KBM-7 (cell line): Measurements from ENCODE around the gene FBXW12.

Experiments used
- DNase-seq: peaks from one replicate; pipeline ENCODE4 v3.0.0-alpha.2; 2015
- in situ Hi-C: fragments of 300-500 bp; cut with MboI; formaldehyde crosslinking; loops from 2 replicates; pipeline ENCODE4 v1.14.3; 2020; ENCODE audit warnings: low sequenced_read_pairs, low pct_unique_long_range_greater_than_20kb, mixed read lengths

Gene FBXW12

GRCh38 chr3:48417529-48418108 lies 45.6 kb downstream of the FBXW12 start:
- DNase-seq: no peak
- in situ Hi-C loops: no loop called here

- DNase-seq: no peak
- in situ Hi-C loops: no loop called here
Observed at GRCh38 chr3:48418140-48418539, 46.1 kb downstream of the FBXW12 start.

- in situ Hi-C loops: no loop called here
- DNase-seq: no peak
Observed at GRCh38 chr3:48418651-48419050, 46.6 kb downstream of the FBXW12 start.

GRCh38 chr3:48419149-48419548 lies 47.1 kb downstream of the FBXW12 start:
- DNase-seq: no peak
- in situ Hi-C loops: no loop called here

- no peak for DNase-seq
- in situ Hi-C loops: no loop called here
Observed at GRCh38 chr3:48419597-48419996, 47.6 kb downstream of the FBXW12 start.

- in situ Hi-C loops: loop anchor here (10.0 kb wide), 1 partner anchor 146 kb away; no protein-coding TSS in a partner anchor
Observed at GRCh38 chr3:48420561-48420960, 48.5 kb downstream of the FBXW12 start.

GRCh38 chr3:48422272-48422671 lies 50.3 kb downstream of the FBXW12 start:
- in situ Hi-C loops: loop anchor here (10.0 kb wide), 1 partner anchor 147 kb away; no protein-coding TSS in a partner anchor
- no peak for DNase-seq

More at GRCh38 chr3:48420561-48420960, 48.5 kb downstream of the FBXW12 start:
- DNase-seq: no peak

- in situ Hi-C loops: loop anchor here (10.0 kb wide), 1 partner anchor 148 kb away; no protein-coding TSS in a partner anchor
Observed at GRCh38 chr3:48422681-48423080, 50.7 kb downstream of the FBXW12 start.

GRCh38 chr3:48423241-48423882 lies 51.3 kb downstream of the FBXW12 start:
- DNase-seq: no peak
- in situ Hi-C loops: loop anchor here (10.0 kb wide), 1 partner anchor 149 kb away; no protein-coding TSS in a partner anchor

More at GRCh38 chr3:48422681-48423080, 50.7 kb downstream of the FBXW12 start:
- DNase-seq: no peak

GRCh38 chr3:48423883-48424695 lies 52.1 kb downstream of the FBXW12 start:
- DNase-seq: no peak
- in situ Hi-C loops: loop anchor here (10.0 kb wide), 1 partner anchor 149 kb away; no protein-coding TSS in a partner anchor

GRCh38 chr3:48425281-48425812 lies 53.3 kb downstream of the FBXW12 start:
- in situ Hi-C loops: loop anchor here (10.0 kb wide), 1 partner anchor 151 kb away; no protein-coding TSS in a partner anchor
- DNase-seq: no peak

GRCh38 chr3:48426401-48426909 lies 54.4 kb downstream of the FBXW12 start:
- no peak for DNase-seq
- in situ Hi-C loops: loop anchor here (10.0 kb wide), 1 partner anchor 152 kb away; no protein-coding TSS in a partner anchor

- in situ Hi-C loops: loop anchor here (10.0 kb wide), 1 partner anchor 152 kb away; no protein-coding TSS in a partner anchor
- no peak for DNase-seq
Observed at GRCh38 chr3:48426944-48427629, 55.1 kb downstream of the FBXW12 start.

GRCh38 chr3:48427630-48427962 lies 55.6 kb downstream of the FBXW12 start:
- in situ Hi-C loops: loop anchor here (10.0 kb wide), 1 partner anchor 153 kb away; no protein-coding TSS in a partner anchor

GRCh38 chr3:48428088-48428571 lies 56.1 kb downstream of the FBXW12 start:
- in situ Hi-C loops: loop anchor here (10.0 kb wide), 1 partner anchor 153 kb away; no protein-coding TSS in a partner anchor
- DNase-seq: no peak

More at GRCh38 chr3:48427630-48427962, 55.6 kb downstream of the FBXW12 start:
- DNase-seq: no peak

GRCh38 chr3:48428572-48429316 lies 56.7 kb downstream of the FBXW12 start:
- in situ Hi-C loops: loop anchor here (10.0 kb wide), 1 partner anchor 154 kb away; no protein-coding TSS in a partner anchor
- DNase-seq: peak; percentile 10

GRCh38 chr3:48429317-48429959 lies 57.4 kb downstream of the FBXW12 start:
- DNase-seq: no peak
- in situ Hi-C loops: loop anchor here (10.0 kb wide), 1 partner anchor 155 kb away; no protein-coding TSS in a partner anchor
